22Rv1 (cell line): ENCODE results near the gene SPTBN1.

Experiments used
- H3K27ac ChIP-seq: fragments of 450-650 bp; 2 replicates; pipeline ENCODE4 v1.5.1; 2017
- CTCF ChIP-seq: fragments of 450-650 bp; IDR thresholded peaks from 2 replicates; pipeline ENCODE4 v1.5.1; 2017; ENCODE audit warnings: mild to moderate bottlenecking
- ZFX ChIP-seq: fragments of 450-650 bp; IDR thresholded peaks from 2 replicates; pipeline ENCODE4 v1.6.1; 2017; ENCODE audit warnings: antibody characterized with exemption, borderline replicate concordance

SPTBN1 gene

GRCh38 chr2:54595161-54595803 is 139.2 kb downstream of the SPTBN1 start:
- no peak overlapping the region for H3K27ac ChIP-seq
- TF ChIP-seq ZFX (no peak), CTCF (no peak)

GRCh38 chr2:54595999-54596902 is 140.1 kb downstream of the SPTBN1 start:
- TF ChIP-seq CTCF = no peak
- no peak for TF ChIP-seq ZFX
- no peak overlapping the region for H3K27ac ChIP-seq

GRCh38 chr2:54597153-54597848 is 141.2 kb downstream of the SPTBN1 start:
- TF ChIP-seq CTCF (no peak), ZFX (no peak)
- H3K27ac ChIP-seq = no peak overlapping the region

DNA sequence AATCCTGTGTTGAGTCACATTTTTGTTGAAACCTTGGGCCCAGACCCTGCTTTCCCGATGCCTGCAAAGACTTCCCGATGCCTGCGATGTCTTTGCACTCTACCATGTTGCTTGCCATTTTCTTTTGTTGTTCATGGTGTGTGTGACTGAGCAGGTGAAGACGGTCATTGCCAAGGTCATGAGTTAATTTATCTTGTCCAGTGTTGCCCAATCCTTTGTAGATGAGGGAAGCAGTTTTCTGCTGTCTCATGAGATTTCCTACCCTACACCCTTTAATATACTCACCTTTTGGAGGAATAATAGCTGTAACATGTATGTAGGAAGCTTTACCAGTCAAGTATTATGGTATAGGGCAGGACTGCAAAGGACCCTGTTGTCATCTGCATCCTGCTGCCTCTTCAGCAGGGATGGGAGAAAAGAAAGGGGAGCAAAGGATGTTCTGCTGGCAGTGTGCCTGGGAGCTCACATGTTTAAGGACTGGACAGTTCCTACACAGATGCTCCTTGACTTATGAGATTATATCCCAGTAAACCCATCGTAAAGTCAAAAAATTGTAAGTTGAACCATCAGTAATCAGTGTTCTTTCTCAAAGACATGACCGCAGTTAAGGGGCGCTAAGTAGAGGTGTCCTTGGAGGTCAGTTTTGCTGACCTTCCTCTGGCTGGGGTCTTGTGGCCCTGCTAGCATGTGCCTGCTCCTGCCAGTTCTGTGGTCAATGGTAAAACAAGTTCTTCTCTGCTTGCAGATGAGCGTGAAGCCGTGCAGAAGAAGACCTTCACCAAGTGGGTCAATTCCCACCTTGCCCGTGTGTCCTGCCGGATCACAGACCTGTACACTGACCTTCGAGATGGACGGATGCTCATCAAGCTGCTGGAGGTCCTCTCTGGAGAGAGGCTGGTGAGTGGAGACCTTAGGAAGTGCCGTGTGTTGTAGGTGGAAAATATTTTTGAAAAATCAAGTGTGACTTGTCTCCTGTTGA is 142.5 kb downstream of the SPTBN1 start:
- H3K27ac ChIP-seq = no peak overlapping the region
- no peak for TF ChIP-seq ZFX
- TF ChIP-seq CTCF = no peak

- TF ChIP-seq CTCF (no peak), ZFX (no peak)
- H3K27ac ChIP-seq = no peak overlapping the region
Observed at GRCh38 chr2:54599326-54599710, 143.2 kb downstream of the SPTBN1 start.

GRCh38 chr2:54599914-54600313 is 143.8 kb downstream of the SPTBN1 start:
- TF ChIP-seq CTCF (no peak), ZFX (no peak)
- H3K27ac ChIP-seq = no peak overlapping the region
